HG03460 (cell line): ENCODE results near the gene NIBAN1.
"Not testable (repeated sequence)": the region's sequence is repeated elsewhere in the genome, so short reads cannot be mapped to it uniquely, and the experiment has no call there.

Experiments used
- ATAC-seq: cut with Tn5 transposase; IDR thresholded peaks from one replicate; pipeline ENCODE4 v1.9.1; 2021; ENCODE audit not compliant: unreplicated experiment

Gene NIBAN1, protein sequence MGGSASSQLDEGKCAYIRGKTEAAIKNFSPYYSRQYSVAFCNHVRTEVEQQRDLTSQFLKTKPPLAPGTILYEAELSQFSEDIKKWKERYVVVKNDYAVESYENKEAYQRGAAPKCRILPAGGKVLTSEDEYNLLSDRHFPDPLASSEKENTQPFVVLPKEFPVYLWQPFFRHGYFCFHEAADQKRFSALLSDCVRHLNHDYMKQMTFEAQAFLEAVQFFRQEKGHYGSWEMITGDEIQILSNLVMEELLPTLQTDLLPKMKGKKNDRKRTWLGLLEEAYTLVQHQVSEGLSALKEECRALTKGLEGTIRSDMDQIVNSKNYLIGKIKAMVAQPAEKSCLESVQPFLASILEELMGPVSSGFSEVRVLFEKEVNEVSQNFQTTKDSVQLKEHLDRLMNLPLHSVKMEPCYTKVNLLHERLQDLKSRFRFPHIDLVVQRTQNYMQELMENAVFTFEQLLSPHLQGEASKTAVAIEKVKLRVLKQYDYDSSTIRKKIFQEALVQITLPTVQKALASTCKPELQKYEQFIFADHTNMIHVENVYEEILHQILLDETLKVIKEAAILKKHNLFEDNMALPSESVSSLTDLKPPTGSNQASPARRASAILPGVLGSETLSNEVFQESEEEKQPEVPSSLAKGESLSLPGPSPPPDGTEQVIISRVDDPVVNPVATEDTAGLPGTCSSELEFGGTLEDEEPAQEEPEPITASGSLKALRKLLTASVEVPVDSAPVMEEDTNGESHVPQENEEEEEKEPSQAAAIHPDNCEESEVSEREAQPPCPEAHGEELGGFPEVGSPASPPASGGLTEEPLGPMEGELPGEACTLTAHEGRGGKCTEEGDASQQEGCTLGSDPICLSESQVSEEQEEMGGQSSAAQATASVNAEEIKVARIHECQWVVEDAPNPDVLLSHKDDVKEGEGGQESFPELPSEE

DNA sequence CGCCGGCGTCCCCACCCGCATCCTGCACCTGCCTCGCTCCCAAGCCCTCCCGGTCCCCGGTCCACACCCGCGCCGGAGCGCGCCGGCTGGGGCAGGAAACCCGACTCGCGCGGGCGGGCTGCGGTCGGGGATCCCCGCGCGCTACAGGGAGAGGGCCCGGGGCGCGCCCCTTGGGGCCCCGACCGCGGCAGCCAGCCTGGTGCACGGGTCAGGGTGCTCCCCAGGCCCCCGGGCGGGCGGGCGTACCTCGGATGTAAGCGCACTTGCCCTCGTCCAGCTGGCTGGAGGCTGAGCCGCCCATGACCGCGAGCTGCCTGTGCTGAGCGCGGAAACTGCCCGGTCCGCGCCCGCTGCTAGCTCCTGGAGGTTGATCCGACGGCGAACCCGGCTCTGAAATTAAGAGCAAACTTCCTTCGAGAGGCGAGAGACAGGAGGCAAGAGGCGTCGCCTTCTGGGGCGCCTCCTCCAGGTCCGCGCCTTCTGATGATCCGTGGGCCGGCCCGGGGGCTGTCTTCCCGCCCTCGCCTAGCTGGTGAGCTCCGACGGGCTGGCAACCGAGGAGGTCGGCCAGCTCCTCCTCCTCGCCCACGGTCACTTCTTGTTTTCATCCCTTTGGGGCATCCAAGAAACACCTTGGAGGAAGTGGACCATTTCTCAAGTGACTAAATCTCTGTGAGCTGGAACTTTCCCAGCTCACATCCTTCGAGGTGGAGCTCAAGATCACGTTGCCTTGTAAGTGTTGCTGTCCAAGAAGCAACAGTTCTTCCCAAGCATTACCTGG lies at the start of gene NIBAN1:
Gene NIBAN1 (minus strand): TSS at position 453 of the 781 bp plus-strand sequence. CDS start 152 bp downstream, at position 301.
- peak; percentile 52 for ATAC-seq

DNA sequence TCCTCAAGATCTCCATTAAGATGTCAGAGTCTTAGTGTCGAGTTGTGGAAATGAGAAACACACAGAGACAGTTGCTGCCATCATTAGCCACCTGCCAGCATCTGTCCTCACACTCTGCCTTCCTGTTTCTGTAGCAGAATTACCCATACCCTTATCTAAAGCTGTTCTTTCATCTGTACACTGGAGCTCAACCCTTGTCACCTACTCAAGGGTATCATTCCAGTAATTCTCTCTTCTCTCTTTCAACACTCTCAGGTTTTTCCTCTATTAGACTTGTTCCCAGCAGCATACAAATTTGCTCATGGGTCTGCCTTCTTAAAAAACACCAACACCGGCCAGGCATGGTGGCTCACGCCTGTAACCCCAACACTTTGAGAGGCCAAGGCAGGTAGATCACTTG lies 43.7 kb upstream of the NIBAN1 start:
- no peak for ATAC-seq

DNA sequence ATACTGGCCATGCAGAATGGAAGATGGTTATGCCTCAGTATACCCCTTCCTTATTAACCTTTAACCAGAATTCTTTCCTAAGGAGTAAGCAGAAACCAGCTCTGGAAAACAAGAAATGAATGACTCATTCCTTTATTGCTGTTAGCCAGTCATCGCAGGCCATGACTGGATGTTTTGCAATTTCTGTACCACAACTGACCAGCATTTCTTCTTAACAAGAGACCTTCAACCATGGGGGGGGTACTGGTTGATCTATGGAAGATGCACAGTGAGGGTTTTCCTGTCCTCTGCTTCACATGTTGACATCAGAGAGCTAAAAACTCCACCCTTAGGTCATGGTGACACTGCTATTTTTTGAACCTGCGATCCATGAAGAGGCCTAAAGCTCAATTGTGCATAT lies 43.0 kb upstream of the NIBAN1 start:
- ATAC-seq = no peak

DNA sequence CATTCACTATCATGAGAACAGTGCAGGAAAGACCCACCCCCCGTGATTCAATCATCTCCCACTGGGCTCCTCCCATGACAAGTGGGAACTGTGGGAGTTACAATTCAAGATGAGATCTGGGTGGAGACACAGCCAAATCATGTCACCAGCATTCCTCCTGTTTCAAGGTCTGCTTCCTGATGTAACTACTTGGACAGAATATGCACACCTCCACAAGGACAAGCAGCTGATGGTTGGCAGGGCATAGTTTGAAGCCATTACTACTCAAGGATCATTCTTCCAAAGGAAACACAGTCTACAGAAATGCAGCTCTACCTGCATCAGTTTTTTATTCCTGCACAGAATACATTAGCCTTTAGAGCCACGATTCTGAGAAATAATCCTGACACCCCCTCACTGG lies 42.6 kb upstream of the NIBAN1 start:
- no peak for ATAC-seq

DNA sequence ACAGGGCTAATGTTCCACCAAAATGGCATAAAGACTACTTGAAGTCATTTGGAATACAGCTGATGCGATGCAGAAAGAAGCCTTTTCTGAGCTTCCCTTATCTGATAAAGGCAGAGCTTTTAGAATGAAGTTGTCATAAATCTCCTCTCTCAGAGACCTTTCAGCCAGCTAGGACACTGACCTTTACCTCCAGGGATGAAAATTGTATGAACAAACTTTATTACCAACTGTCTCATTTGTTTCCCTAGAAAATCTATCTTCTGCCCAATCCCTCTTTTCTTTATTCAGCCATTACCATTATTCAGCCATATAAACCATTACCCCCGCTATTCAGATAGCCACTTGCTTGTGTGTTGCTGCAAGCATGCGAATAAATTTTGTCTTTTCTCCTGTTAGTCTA lies 41.3 kb upstream of the NIBAN1 start:
- no peak for ATAC-seq

DNA sequence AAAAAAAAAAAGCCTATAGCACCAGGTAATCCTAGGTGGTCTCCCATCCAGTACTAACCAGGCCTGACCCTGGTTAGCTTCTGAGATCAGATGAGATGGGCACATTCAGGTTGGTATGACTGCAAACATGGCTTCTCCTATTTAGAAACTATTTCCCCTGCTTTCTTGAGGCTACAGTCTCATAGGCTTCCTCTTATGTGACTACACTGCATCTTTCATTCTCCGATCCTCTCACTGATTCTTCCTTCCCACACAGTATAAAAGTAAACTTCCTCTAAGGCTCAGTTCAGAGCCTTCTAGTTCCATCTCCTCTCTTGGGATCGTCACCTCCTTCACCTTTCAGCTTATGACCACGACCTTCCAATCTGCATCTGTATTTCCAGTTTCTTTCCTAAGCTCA lies 40.6 kb upstream of the NIBAN1 start:
- ATAC-seq = no peak

DNA sequence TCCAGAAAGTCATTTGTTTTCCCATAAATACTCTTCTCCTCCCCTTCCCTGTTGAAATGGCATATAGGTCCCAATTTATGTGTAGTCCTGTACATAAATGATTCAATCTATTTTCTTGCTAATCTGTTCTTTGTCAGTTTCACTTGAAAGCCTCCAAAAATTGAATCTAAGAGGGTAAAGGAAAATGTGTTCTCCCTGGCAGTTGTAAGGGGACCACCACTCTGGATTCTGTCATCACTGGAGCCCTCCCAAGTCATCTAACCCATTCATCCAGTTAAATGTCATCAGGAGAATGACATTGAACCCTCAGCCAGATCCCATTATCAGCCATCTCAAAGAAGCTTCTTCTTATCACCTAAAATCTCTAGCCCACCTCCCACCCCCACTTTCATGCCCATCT lies 36.1 kb upstream of the NIBAN1 start:
- ATAC-seq = no peak

DNA sequence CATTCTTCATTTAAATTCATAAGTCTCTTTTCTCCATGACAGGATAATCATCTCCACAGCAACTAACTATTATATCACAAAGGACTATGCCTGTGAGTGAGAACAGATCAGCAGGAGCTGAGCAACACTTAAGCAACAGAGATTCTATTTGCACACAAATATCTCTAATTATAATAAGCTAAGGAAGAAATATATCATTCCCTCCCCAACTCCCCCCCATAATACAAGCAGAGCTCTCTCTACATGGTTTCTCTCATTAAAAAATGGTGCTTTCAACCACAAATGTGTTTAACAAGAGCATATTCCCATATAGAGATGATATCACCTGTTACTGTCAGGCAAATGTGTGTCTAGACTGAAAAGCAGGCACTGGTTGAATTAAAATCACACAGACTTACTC lies 34.5 kb upstream of the NIBAN1 start:
- no peak for ATAC-seq

DNA sequence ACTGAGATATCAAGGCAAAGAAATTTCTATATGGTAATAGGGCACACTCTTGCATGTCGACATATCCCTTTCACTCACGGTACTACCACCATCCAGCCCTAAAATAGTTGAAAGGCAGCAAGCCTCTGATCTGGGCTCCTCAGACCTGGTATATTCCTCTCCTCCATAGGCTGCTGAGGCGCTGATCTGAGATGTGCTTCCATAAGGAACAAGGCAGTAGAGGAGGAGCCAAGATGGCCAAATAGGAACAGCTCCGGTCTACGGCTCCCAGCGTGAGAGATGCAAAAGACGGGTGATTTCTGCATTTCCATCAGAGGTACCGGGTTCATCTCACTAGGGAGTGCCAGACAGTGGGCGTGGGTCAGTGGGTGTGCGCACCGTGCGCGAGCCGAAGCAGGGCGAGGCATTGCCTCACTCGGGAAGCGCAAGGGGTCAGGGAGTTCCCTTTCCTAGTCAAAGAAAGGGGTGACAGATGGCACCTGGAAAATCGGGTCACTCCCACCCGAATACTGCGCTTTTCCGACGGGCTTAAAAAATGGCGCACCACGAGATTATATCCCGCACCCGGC lies 27.1 kb upstream of the NIBAN1 start:
- not testable (repeated sequence) for ATAC-seq

DNA sequence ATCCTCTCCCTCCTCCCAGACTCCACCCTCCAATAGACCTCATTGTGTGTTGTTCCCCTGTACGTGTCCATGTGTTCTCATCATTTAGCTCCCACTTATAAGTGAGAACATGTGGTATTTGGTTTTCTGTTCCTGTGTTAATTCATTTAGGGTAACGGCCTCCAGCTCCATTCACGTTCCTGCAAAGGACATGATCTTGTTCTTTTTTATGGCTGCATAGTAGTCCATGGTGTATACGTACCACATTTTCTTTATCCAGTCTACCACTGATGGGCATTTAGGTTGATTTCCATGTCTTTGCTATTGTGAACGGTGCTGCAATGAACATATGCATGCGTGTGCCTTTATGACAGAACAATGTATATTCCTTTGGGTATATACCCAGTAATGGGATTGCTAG lies 25.7 kb upstream of the NIBAN1 start:
- not testable (repeated sequence) for ATAC-seq

DNA sequence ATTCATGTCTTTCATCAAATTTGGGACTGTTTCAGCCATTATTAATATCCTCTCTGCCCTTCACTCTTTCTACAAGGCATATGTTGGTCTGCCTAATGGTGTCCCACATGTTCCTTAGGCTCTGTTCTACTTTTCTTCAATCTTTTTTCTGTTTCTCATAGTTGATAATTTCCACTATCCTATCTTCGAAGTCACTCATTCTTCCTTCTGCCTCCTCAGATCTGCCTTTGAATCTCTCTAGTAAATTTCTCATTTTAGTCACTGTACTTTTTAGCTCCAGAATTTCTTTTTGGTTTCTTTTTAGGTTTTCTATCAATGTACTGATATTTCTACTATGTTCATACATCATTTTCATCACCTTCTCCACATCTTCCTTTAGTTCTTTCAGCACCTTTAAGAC lies 20.0 kb upstream of the NIBAN1 start:
- ATAC-seq = no peak

DNA sequence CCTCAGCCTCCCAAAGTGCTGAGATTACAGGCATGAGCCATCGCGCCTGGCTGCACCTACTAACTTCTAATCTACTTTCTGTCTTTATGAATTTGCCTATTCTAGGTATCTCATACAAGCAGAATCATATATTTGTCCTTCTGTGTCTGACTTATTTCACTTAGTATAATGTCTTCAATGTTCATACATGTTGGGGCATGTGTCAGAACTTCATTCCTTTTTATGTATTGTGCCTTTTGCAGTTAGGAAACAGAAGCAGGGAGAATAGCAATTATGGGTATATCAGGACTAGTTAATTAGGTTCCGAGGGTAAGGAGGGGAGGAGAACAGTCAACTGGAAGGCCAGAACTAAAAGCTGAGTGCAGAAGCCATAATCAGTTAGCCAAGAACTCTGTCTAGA lies 18.0 kb upstream of the NIBAN1 start:
- ATAC-seq = no peak

DNA sequence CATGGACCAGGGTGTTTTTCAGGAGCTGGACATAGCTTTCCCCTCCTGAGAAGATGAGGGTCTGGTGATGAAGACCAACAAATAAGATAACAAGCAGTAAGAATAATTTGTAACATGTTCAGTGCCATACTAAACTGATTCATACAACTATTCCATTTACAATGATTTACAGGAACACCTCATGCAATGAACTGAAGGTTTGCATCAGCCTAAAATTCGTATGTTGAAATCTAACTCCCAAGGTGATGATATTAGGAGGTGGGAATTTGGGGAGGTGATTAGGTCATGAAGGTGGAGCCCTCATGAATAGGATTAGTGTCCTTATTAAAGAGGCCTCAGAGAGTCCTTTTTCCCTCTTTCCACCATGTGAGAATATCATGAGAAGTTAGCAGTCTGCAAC lies 15.9 kb upstream of the NIBAN1 start:
- ATAC-seq = no peak

DNA sequence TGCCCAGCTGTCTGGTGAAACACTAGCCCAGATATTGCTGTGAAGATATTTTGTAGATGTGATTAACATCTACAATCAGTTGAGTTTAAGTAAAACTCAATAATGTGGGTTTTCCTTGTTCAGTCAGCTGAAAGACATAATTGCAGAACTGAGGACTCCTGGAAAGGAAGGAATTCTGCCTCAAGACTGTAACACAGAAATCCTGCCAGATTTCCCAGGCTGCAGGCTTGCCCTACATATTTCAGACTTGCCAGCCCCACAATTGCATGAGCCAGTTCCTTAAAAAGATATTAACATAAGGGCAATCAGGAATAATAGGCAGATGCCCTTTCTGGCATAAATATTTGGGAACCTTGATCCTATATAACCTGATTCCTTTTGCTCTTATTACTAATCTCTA lies 14.2 kb upstream of the NIBAN1 start:
- ATAC-seq = no peak

DNA sequence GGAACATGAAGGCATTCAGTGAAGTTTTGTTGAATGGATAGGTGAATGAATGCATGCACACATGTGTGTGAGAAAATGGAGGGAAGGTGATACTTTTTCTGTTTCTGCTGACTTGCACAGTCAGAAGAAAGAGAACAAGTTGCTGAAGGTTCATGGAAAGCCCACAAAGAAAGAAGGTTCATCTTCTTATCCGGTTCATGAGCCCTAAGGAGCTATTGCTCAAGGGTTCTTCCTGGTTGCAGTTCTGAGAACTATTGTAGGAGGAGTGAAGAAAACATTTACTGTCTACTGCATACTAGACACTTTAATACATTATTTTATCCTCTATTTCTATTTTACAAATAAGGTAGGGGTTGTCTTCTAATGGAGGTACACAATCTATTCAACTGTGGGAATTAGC lies 13.4 kb upstream of the NIBAN1 start:
- no peak for ATAC-seq

DNA sequence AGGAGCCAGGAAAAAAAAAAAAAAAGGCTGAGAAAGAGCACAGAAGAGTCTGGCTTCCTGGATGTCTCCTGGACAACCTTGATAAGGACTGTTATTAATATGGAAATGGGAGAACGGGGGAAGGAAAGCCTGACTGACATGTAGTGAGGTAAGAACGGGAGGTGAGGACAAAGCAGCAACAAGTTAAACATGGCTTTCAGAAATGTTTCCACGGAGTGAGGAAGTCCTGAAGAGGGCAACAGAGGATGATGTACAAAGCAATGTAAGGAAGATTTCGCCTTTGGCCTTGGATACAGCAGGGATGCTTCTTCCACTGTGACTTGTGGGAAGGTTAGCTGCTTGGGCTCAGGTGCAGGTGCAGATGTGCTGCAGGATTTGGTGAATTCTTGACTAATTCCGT lies 11.9 kb upstream of the NIBAN1 start:
- ATAC-seq = no peak

DNA sequence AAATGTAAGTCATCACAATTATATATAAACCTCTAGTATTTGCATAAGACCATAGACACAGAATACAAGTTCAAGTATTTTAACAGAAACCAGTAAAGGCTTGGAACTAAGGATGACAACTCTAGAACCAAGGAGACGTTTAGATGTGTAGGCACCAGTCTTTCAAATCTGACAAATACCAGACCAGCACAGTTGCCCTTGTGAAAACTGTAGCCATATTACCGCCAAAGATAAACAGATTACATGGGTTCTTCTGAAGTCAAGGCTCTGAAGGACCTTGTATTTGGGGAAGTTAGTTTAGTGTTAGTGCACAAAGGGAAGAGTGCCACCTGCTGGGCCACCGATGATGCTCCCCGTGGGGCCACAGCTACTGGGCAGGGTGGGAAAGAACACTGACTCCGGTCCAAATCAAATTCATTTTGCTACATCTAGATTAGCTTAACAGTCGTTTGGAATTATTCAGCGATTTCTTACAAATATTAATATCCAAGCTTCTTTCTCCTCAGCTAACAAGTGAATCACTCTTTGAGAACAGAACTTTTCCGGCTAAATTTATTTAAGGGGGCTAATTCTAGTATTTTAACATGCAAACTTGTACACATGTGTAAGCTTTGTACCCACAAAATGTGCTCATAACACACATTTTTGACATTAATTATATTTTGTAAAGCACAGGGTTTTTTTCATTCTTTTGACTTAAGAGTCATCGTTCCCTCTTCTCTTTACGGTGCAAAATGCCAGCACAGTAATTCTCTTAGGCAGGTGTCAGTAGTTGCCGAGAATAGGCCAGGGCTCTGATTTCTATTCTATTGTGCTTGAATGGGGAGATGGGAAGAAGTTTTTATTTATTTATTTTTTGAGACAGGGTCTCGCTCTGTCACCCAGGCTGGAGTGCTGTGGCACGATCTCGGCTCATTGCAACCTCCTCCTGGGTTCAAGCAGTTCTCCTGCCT lies 8.0 kb upstream of the NIBAN1 start:
- peak; percentile 98 for ATAC-seq

DNA sequence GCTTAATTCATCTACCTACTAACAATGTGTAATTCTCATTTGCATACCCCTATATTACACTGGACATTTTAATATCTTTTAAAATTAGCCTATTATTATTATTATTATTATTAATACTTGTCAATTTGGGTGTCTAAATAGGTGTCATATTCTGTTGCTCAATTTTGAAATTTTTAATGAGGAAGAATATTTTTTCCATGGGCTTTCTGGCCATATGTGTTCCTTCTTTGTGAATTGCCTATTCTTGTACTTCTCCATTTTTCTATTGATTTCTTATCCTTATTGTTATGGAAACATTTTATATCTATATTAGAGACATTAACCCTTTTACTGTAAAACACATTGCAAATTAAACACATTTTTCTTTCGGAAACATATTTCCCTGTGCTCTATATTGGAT lies 6.4 kb upstream of the NIBAN1 start:
- no peak for ATAC-seq

DNA sequence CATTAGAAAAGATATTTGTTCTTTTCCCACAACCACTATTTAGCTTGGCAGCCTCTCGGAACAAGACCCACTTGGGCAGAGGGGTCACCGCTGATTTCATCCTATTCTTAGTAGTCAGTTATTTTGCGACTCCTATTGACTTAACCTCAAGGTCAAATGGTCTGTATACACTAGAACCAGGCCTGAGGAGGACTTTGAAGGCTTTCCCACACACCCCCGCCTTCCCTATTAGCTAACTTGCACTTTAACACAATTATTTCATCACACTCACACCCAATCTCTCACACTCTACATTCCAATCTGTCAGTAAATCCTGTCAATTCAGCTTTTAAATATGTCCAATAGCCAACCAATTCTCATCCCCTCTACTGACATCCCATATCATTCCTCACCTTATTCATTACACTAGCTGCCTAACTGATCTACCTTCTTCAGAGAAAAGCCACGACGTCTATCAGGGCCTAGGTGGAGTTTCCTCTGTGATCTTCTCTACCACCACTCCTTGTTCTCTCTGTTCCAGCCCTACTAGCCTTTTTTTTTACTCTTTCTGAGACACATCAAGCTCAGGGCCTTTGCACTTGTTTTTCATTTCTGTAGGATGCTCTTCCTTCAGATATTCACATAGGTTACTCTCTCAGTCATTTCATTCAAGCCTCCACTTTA lies 1.0 kb upstream of the NIBAN1 start:
- ATAC-seq = no peak

DNA sequence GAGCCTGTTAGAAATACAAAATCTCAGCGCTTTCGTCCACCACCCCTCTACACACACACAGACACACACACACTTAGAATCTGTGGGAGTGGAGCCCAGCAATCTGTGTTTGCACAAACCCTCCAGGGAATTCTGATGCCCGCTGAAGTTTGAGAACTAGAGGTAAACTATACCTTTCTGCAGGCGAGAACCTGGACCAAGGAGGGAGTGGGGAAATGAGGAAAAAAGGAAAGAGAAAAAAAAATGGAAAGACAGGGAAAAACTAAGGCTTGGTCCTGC lies 468 bp upstream of the NIBAN1 start:
- ATAC-seq = no peak
